ENCODE results near the gene SPATA3. TPM values are rescaled to one million over a fixed set of nuclear protein-coding genes. Genes with fewer than 3 reads are reported as not detected.
"Not testable (repeated sequence)": the region's sequence is repeated elsewhere in the genome, so short reads cannot be mapped to it uniquely, and the experiment has no call there.

SPATA3 gene
- total RNA-seq, 4 donors from 2014 or later: not detected

- intact Hi-C loops (cut with DNase I): no loop called here
- Histone ChIP-seq H3K27me3 (peaks cover 0 to 46% (median 0%) of the 10 kb centered on the region in 4 donors), H3K9me3 (no peaks in the 10 kb centered on the region), H3K4me1 (no peaks in the 10 kb centered on the region), H3K27ac (no peak overlapping the region), H3K4me3 (no peak overlapping the region), H3K36me3 (no peaks in the 10 kb centered on the region)
- no peak for TF ChIP-seq CTCF (IDR thresholded peaks at IDR 0.05)
- TF ChIP-seq POLR2A (IDR thresholded peaks at IDR 0.05): no peak
- WGBS, 2 donors: 85 to 88% methylated on average over 2 to 3 of the region's 3 CpGs
- no peak for DNase-seq
These were observed 22.3 kb downstream of the SPATA3 start for GRCh38 chr2:231018184-231018583.

- H3K36me3 ChIP-seq; H3K4me1 ChIP-seq; H3K27me3 ChIP-seq; H3K9me3 ChIP-seq; H3K4me3 ChIP-seq; intact Hi-C loops (cut with DNase I); DNase-seq; H3K27ac ChIP-seq: not testable (repeated sequence)
- 89 to 95% methylated on average over 3 of the region's 3 CpGs for WGBS, 2 donors
These were observed 29.1 kb downstream of the SPATA3 start for GRCh38 chr2:231025059-231025458.

- Histone ChIP-seq H3K36me3 (no peaks in the 10 kb centered on the region), H3K9me3 (no peaks in the 10 kb centered on the region), H3K4me1 (no peaks in the 10 kb centered on the region), H3K4me3 (no peak overlapping the region), H3K27ac (no peak overlapping the region), H3K27me3 (peaks cover 0 to 31% (median 0%) of the 10 kb centered on the region in 4 donors)
- DNase-seq: no peak
- intact Hi-C loops (cut with DNase I): no loop called here
- TF ChIP-seq POLR2A (IDR thresholded peaks at IDR 0.05): no peak
- TF ChIP-seq CTCF (IDR thresholded peaks at IDR 0.05): no peak
These were observed 33.0 kb downstream of the SPATA3 start for GRCh38 chr2:231028889-231029288.

- H3K9me3 ChIP-seq: no peaks in the 10 kb centered on the region
- H3K4me1 ChIP-seq: no peaks in the 10 kb centered on the region
- WGBS, 2 donors: 78 to 82% methylated on average over 6 to 9 of the region's 9 CpGs
- H3K36me3 ChIP-seq: no peaks in the 10 kb centered on the region
- DNase-seq: no peak
- no peak overlapping the region for H3K27ac ChIP-seq
- TF ChIP-seq CTCF (IDR thresholded peaks at IDR 0.05): no peak
- TF ChIP-seq POLR2A (IDR thresholded peaks at IDR 0.05): no peak
- H3K27me3 ChIP-seq: peaks cover 0 to 34% (median 0%) of the 10 kb centered on the region in 4 donors
- no peak overlapping the region for H3K4me3 ChIP-seq
- intact Hi-C loops (cut with DNase I): no loop called here
These were observed 33.6 kb downstream of the SPATA3 start for GRCh38 chr2:231029563-231029962.

- Histone ChIP-seq H3K4me1 (no peaks in the 10 kb centered on the region), H3K36me3 (no peaks in the 10 kb centered on the region), H3K9me3 (no peaks in the 10 kb centered on the region), H3K4me3 (no peak overlapping the region), H3K27me3 (peaks cover 0 to 42% (median under 1%) of the 10 kb centered on the region in 4 donors), H3K27ac (no peak overlapping the region)
- TF ChIP-seq POLR2A (IDR thresholded peaks at IDR 0.05): no peak
- no peak for TF ChIP-seq CTCF (IDR thresholded peaks at IDR 0.05)
- intact Hi-C loops (cut with DNase I): no loop called here
- DNase-seq: no peak
- 68 to 69% methylated on average over 3 of the region's 3 CpGs for WGBS, 2 donors
These were observed 34.8 kb downstream of the SPATA3 start for GRCh38 chr2:231030725-231031124.

- Histone ChIP-seq H3K4me1 (peaks cover 0 to 6% (median 3%) of the 10 kb centered on the region in 3 donors), H3K27me3 (peaks cover 0 to 60% (median 5%) of the 10 kb centered on the region in 4 donors), H3K27ac (no peak overlapping the region), H3K9me3 (no peaks in the 10 kb centered on the region), H3K36me3 (no peaks in the 10 kb centered on the region), H3K4me3 (no peak overlapping the region)
- DNase-seq: no peak
- TF ChIP-seq POLR2A (IDR thresholded peaks at IDR 0.05) (no peak), CTCF (IDR thresholded peaks at IDR 0.05) (no peak)
- intact Hi-C loops (cut with DNase I): no loop called here
- 72 to 78% methylated on average over 4 to 5 of the region's 5 CpGs for WGBS, 2 donors
These were observed 36.7 kb downstream of the SPATA3 start for GRCh38 chr2:231032575-231033140.
